GM19193 (cell line): Measurements from ENCODE around the gene ASB13.

Source experiments
- POLR2A ChIP-seq: IDR thresholded peaks from 4 replicates; pipeline ENCODE4 v1.6.1; 2011; ENCODE audit not compliant: insufficient read depth, insufficient read length; ENCODE audit errors: extremely low read depth

Gene ASB13

DNA sequence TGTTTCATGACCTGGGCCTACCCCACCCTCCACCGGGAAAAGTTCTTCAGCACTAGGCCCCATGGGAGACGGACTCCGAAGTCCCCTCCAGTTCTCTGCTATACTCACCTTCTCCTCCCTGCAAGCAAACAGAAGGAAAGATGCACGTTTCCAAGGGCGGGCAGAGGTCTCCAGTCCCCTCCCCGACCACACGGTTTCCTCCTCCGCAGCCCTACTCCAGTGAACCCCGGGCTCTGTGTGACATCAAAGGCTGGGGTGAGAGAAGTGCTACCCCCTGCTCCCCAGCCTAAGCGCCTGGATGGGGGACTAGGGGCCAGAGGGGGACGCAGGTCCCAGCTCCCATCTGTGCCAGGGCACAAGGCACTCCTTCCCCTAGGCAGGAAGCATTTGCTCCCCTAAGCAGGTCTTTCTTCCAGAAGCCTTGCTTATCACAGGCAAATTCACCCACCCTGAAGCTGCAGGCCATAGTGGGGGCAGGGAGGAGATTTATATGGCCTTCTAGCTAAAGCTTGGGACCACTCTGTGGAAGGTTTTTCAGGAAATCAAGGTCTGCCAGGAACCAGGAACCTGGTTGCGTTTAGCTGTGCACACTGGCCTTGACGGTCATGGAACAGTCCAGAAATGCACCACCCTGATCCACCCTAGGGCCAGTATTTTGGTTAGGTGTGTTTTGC, 52.8 kb downstream of the ASB13 start:
- TF ChIP-seq POLR2A: no peak

DNA sequence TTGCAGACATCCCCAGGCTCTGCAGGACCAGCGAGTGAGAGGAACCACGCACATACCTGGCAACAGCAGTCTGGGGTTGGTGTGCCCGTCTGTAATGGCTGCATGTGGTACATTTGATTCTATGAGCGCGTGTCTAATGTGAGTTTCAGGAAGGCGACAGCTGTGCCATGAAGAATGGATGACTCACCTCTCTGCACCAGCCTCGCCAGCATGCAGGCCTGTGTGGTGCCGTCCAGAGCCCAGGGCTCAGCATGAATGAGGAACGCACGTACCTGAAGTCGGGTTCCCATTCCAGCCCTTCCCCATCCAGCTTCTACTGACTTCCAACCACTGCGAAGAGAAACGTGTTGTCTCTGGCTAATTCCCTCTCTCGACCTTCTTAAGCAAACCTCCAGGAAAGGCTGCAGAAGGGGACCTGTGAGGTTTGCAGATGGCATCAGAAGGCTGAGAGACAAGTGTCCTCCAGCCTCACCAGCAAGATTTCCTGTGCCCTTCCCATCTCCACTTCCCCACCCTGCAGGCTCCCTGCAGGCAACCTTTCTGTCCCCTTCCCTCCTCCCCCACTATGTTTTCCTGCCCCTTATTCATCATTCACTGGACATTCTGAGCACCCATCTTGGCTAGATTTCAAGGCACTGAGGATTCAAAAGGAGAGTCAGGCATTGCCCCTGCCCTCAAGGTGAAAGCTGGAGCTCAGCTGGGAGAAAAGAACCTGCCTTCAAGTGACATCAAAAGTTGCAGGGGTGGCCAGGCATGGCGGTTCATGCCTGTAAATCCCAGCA, 54.3 kb downstream of the ASB13 start:
- TF ChIP-seq POLR2A: no peak

DNA sequence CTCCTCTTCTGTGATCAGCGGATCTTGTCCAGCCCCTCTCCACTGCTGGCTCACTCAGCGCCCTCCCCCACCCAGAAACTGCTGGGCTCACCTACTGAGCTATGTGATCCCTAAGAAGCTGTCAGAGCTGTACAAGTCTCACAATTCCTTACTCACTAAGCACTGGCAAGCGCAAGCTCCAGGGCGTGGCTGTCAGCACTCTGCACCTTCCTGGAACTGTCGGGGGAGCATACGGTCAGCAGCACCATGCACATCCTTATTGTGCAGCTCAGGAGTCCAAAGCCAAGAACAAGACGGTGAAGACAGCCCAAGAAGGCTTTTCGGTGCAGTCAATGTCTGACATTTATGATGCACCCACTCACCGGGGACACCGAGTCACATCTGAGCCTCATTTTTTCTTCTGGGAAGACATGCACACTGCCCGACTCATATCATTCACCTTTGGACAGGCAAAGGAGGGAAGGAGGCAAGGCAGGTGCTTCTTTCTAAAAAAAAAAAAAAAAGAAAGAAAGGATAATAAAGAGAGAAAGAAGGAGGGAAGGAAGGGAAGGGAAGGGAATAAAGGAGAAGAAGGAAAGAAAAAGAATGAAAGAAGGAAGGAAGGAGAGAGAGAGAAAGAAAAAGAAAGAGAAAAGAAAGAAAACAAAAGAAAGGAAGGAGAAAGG, 56.3 kb downstream of the ASB13 start:
- TF ChIP-seq POLR2A: no peak

DNA sequence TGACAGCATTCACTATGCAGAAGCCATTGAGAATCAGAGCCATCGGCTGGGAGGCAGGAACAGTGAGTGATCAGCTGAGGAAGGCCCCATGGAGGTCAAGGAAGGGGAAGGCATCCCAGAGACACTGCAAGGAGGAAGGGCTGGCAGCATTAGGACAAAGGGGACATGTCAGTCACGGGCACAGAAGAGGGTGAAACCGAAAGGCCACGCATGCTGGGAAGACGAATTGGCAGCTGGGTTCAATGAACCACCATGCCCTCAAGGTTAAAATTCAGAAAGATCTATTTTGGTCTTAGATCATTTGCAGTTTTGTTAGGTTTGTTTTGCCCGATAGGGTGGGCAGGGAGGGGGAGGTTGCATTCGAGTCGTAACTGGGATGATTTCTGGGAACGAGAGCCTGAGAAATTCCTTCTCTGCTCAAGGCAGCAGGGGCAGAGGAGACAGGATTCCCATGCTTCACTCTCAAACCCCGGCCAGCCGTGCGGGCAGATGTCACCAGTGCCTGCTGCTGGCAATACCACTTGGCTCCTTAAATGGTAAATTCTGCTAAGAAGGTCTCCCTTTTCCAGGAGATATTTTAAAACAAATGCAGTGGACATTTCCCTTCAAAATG, 57.7 kb downstream of the ASB13 start:
- no peak for TF ChIP-seq POLR2A

DNA sequence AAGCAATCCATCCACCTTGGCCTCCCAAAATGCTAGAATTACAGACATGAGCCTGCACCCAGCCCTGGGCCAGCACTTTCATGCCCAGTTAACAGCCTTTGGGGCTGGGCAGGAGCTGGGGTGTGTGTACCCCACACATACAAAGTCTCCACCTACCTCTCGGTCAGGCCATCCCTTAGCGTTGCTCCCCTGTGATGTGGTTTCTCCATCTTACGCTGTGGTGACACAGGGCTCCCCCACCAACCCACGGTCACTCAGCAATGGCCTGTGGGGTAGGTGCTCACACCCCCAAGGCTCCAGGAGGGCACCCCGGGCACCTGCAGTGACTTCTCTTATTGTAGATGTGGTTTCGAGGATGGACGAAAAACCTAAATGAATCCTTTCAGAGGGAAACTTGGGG, 58.8 kb downstream of the ASB13 start:
- TF ChIP-seq POLR2A: no peak

DNA sequence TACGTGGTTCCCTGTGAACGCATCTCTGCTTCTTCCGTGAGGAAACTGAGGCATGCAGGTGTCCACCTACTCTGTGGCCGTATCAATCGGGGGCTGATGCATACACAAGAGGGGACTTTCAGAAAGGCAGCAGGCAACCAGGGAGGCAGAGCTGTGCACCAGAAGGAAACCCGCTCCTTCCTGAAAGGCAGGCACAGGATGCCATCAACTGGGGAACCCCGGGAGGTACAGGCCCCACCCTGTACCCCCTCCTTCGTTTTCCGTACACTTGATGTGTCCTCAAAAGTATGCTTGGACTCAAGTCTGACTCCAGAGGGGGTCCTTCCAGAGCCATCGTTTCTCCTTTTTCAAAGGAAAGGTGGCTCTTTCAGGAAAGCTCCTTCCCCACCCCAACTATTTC, 59.5 kb downstream of the ASB13 start:
- TF ChIP-seq POLR2A: no peak

DNA sequence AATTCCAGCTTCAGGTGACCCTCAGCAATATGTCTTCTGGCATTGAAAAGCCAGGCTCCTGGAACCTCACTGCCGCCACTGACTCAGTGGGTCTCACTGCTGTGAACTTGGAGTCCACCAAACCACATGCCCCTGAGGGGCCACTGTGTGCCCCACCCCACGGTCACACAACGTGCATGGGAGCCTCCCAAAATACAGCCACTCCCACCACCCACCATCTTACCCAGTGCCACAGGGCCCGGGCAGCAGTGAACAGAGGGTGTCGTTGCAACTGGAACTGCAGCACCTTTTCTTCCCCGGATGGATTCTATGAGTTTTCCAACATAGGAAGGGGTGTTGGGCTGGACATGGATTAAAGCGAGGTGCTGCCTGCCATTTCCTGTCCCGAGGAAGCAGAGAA, 60.1 kb downstream of the ASB13 start:
- no peak for TF ChIP-seq POLR2A

DNA sequence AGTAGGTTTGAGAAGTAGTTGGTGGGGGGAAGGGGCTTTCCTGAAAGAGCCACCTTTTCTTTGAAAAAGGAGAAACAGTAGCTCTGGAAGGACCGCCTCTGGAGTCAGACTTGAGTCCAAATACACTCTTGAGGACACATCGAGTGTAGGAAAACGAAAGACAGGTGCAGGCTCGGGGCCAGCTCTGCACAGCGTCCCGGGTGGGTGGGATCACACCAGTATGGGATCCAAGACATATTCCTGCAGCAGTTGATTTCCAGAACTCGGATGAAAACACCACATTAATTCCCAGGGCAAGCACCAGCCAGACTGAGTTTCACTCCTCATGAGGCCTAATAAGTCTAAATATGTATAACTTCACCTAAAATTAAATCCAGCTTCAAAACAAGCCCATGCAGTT, 61.4 kb downstream of the ASB13 start:
- no peak for TF ChIP-seq POLR2A

DNA sequence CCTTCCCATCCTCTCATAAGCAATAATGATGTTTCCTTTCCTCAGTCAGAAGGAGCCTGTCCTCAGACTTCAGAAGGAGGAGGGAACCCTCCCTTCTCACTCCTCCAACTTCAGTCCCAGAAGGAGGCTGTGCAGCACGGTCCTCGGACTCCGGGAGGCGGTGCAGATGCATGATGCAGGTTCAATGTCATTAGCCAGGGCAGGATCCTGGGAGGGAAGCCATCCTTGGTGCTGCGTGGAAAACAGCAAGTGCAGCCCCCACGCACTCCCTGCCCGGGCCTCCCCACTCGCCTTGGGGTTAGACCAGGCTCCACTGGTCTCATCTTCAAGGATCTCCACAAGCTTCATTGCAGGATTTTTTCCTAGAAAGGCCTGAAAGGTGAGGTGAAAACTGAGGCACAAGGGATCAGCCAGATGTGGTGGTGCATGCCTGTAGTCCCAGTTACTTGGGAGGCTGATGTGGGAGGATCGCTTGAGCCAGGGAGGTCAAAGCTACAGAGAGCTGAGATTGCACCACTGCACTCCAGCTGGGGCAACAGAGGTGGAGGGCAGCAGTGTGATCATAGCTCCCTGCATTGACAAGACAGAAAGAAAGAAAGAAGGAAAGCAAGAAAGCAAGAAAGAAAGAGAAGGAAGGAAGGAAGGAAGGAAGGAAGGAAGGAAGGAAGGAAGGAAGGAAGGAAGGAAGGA, 62.0 kb downstream of the ASB13 start:
- TF ChIP-seq POLR2A: no peak

DNA sequence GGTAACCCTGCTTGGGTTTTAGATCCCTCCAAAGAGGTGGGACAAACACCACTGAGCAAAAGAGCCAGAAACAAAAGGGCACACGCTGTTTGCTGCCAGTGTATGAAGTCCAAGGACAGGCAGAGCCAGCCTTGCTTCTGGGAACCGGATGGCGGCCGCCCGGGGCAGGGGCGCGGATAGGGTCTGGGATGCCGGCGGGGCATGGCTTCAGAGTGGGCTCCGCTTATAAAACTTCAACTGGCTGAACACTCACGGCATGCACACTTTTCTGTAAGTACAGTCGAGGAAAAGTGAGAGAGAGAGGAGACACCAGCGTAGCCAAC, 62.6 kb downstream of the ASB13 start:
- TF ChIP-seq POLR2A: no peak

DNA sequence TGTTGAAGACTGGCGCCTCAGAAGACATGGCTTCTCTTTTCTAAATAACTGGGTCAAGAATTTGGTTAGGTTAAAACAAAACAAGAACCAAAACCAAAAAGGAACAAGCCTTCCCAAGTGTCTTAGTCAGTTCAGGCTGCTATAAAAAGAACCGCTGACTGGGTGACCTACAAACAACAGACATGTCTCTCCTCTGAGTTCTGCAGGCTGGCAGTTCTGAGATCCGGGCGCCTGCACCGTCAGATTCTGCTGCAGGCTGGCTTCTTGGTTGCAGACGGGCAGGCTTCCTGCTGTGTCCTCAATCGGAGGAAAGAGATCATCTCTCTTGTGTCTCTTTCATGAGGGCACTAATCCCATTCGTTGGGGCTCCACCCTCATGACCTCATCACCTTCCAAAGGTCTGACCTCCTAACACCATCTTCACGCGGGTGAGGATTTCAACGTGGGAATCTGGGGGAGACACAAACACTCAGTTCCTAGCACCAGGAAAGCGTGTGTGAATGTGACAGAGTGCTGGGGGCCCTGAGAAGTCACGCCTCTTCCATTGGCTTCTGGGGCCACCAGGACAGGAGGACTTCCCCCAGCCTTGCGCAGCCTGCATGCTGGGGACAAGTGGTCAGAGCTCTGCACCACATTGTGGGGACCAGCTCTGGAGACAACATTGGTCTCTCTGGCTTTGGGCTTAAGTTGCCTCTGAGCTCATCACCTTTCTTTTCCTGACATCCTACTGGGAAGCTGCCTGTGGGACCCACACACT, 63.1 kb downstream of the ASB13 start:
- TF ChIP-seq POLR2A: no peak

DNA sequence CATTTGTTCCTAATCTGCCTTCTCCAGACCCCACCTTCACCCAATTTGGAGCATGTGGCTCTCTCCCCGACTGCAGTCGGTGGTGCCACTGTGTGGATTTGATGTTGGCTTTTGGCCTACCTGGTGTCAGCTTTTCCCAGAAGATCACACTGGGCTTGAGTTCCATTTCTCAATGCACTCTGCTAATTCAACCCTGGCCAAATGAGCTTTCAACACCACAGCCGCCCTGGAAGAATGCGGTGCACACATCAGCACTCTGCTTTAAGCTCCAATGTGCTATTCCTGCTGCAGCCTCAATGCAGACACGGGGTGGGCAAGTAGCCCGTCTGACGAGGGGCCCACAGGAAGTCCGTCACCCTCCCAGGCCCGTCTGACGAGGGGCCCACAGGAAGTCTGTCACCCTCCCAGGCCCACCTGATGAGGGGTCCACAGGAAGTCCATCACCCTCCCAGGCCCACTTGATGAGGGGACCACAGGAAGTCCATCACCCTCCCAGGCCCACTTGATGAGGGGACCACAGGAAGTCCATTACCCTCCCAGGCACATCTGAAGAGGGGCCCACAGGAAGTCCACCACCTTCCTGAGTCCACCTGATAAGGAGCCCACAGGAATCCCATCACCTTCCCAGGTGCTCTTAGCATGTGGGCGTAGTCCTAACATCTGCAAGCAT, 64.4 kb downstream of the ASB13 start:
- TF ChIP-seq POLR2A: no peak

DNA sequence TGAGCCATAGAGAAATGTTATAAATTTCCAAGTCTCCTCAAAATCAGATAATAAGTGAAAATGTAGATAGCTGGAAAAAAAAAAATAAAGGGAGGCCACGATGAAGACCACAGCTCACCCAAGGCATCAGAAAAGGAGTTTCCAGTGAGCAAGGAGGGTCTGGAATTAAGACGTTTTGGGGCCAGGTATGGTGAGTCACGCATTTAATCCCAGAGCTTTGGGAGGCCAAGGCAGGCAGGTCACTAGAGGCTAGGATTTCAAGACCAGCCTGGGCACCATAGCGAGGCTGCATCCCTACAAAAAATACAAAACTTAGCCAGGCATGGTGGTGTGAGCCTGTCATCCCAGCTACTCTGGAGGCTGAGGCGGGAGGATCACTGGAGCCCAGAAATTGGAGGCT, 65.5 kb downstream of the ASB13 start:
- TF ChIP-seq POLR2A: no peak
